Measurements from ENCODE around the gene GPR85.
"Not testable (repeated sequence)": the region's sequence is repeated elsewhere in the genome, so short reads cannot be mapped to it uniquely, and the experiment has no call there.

GPR85 gene

GRCh38 chr7:113083816-113084495 is 2.7 kb downstream of the GPR85 start:
- no peak for DNase-seq

- DNase-seq: no peak
These were observed 3.4 kb downstream of the GPR85 start for GRCh38 chr7:113083132-113083815.

GRCh38 chr7:113078331-113078730 is 8.3 kb downstream of the GPR85 start:
- no peak for DNase-seq

- DNase-seq: no peak
These were observed 9.9 kb downstream of the GPR85 start for GRCh38 chr7:113076703-113077102.

- no peak for DNase-seq
These were observed 15.2 kb downstream of the GPR85 start for GRCh38 chr7:113071465-113071864.

GRCh38 chr7:113062499-113062898 is 24.1 kb downstream of the GPR85 start:
- no peak for DNase-seq

- DNase-seq: no peak
These were observed 26.5 kb downstream of the GPR85 start for GRCh38 chr7:113060100-113060499.

- no peak for DNase-seq
These were observed 31.7 kb downstream of the GPR85 start for GRCh38 chr7:113054938-113055337.

- DNase-seq: not testable (repeated sequence)
These were observed 32.4 kb downstream of the GPR85 start for GRCh38 chr7:113054272-113054671.

- not testable (repeated sequence) for DNase-seq
These were observed 37.4 kb downstream of the GPR85 start for GRCh38 chr7:113049221-113049620.

- no peak for DNase-seq
These were observed 40.2 kb downstream of the GPR85 start for GRCh38 chr7:113046453-113046852.

- DNase-seq: no peak
These were observed 41.2 kb downstream of the GPR85 start for GRCh38 chr7:113045379-113045778.

GRCh38 chr7:113044394-113044793 is 42.2 kb downstream of the GPR85 start:
- DNase-seq: no peak

GRCh38 chr7:113040849-113041248 is 45.8 kb downstream of the GPR85 start:
- no peak for DNase-seq

- DNase-seq: no peak
These were observed 52.7 kb downstream of the GPR85 start for GRCh38 chr7:113033959-113034358.
